Measurements from ENCODE around the gene HERPUD2. TPM values are rescaled to one million over a fixed set of nuclear protein-coding genes. Genes with fewer than 3 reads are reported as not detected.

The HERPUD2 gene
- total RNA-seq, 4 donors from 2014 or later, result 35.2 to 59.8 (median 44.3) TPM

DNA sequence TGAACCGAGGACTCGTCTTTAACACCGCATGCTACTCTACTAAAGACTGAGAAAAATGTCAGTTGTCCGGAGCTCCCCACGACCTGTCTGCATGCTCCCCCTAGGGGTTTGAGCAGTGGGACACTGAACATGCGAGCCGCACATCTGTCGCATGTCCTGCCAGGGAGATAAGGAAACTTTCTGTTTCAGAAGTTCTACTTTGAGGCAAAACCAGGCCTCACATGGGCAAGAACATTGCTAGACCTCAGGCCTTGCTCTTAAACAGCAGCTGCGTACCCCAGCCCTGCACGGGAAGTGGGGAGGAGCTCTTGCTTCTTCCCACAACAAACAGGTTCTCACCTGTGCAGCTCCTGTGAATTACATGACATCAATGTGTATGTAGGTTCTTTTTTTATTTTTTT lies 30.3 kb upstream of the HERPUD2 start:
- Histone ChIP-seq H3K36me3 (no peaks in the 10 kb centered on the region), H3K27ac (no peak overlapping the region), H3K4me3 (no peak overlapping the region), H3K27me3 (no peaks in the 10 kb centered on the region), H3K9me3 (no peaks in the 10 kb centered on the region), H3K4me1 (no peaks in the 10 kb centered on the region)
- no peak for TF ChIP-seq EP300 (IDR thresholded peaks at IDR 0.05)
- TF ChIP-seq, protein P1, sequence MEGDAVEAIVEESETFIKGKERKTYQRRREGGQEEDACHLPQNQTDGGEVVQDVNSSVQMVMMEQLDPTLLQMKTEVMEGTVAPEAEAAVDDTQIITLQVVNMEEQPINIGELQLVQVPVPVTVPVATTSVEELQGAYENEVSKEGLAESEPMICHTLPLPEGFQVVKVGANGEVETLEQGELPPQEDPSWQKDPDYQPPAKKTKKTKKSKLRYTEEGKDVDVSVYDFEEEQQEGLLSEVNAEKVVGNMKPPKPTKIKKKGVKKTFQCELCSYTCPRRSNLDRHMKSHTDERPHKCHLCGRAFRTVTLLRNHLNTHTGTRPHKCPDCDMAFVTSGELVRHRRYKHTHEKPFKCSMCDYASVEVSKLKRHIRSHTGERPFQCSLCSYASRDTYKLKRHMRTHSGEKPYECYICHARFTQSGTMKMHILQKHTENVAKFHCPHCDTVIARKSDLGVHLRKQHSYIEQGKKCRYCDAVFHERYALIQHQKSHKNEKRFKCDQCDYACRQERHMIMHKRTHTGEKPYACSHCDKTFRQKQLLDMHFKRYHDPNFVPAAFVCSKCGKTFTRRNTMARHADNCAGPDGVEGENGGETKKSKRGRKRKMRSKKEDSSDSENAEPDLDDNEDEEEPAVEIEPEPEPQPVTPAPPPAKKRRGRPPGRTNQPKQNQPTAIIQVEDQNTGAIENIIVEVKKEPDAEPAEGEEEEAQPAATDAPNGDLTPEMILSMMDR (IDR thresholded peaks at IDR 0.05), result no peak
- no peak for TF ChIP-seq POLR2A (IDR thresholded peaks at IDR 0.05)
- no peak for TF ChIP-seq POLR2AphosphoS5 (IDR thresholded peaks at IDR 0.05)
- no peak for DNase-seq (ENCODE audit: low spot score in 2 of 2)
- WGBS, result 98% methylated on average over 10 of the region's 10 CpGs

DNA sequence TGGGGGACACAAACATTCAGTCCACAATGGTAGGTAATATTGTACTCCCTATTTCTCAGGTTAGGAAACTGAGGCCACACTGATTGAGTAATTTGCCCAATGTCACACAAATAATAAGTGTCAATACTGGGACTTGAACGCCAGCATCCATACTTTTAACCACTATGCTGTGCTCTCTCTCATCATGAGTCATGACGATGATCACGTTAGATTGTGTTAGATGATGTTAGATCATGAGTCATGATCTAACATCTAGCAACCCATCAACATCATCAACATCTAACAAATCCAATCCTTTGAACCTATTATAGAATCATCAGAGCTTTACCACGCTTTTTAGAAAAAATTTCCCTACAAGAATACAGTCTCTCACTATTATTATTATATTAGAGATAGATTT lies 28.1 kb upstream of the HERPUD2 start:
- 80% methylated on average over 4 of the region's 4 CpGs for WGBS

DNA sequence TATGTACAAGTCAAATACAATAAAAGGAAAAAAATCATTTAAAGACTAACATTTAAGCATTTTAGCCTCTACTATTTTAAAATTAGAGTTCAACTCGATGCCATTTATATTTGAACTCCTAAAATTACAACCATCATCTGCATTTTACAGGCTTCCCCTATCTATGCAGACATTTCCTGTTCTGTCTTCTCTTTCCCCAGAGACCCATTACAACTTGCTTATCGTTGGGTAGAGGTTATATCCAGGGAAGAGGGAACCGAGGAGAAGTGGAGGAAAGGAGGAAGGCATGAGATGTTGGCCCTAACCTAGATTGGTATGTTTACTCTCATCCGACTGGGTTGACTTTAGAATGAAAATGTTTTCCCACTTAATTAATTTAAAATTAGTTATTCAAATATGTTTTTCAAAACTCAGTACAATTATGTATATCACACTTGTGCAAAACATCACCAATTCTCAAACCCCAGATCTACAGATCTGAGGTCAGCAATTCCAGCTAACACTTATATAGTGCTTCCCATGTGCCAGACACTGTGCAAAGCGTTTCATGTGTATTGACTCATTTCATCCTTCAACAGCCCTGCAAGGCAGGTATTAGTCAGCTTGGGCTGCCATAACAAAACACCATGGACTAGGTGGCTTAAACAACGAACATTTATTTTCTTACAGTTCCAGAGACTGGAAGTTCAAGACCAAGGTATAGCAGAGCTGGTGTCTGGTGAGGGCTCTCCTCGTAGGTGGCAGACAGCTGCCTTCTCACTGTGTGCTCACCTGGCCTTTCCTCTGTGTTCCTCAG lies 27.3 kb upstream of the HERPUD2 start:
- Histone ChIP-seq H3K27me3 (no peaks in the 10 kb centered on the region), H3K36me3 (no peaks in the 10 kb centered on the region), H3K9me3 (no peaks in the 10 kb centered on the region), H3K27ac (no peak overlapping the region), H3K4me1 (no peaks in the 10 kb centered on the region), H3K4me3 (no peak overlapping the region)
- TF ChIP-seq POLR2A (IDR thresholded peaks at IDR 0.05), result no peak
- TF ChIP-seq, protein P1 (IDR thresholded peaks at IDR 0.05), result no peak
- no peak for TF ChIP-seq EP300 (IDR thresholded peaks at IDR 0.05)
- TF ChIP-seq POLR2AphosphoS5 (IDR thresholded peaks at IDR 0.05), result no peak
- DNase-seq (ENCODE audit: low spot score in 2 of 2), result no peak
- WGBS, result 69% methylated on average over 7 of the region's 7 CpGs

More for the DNA sequence above, 28.1 kb upstream of the HERPUD2 start:
- Histone ChIP-seq H3K9me3 (no peaks in the 10 kb centered on the region), H3K27me3 (no peaks in the 10 kb centered on the region), H3K36me3 (no peaks in the 10 kb centered on the region), H3K4me3 (no peak overlapping the region), H3K27ac (no peak overlapping the region), H3K4me1 (no peaks in the 10 kb centered on the region)
- TF ChIP-seq, protein P1 (IDR thresholded peaks at IDR 0.05), result no peak
- TF ChIP-seq POLR2A (IDR thresholded peaks at IDR 0.05) (no peak), POLR2AphosphoS5 (IDR thresholded peaks at IDR 0.05) (no peak), EP300 (IDR thresholded peaks at IDR 0.05) (no peak)
- DNase-seq (ENCODE audit: low spot score in 2 of 2), result no peak

DNA sequence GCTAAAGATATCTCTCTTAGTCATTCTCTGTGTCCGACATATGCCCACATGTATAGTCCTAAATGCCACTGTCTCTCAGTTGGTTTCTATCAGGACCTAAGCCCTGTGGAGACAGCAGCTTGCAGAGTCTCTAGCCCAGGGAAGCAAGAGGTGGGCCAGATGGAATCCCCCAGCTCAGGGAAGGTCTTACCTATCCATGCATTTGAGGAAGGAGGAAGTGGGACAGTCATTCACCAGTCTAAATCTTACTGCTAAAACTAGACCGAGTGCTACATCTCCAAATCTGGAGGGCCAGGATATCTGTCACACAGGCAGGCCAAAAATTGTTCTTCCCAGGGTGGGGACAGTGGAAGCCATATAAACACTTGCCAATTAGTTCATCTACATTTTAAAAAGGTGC lies 26.4 kb upstream of the HERPUD2 start:
- H3K27ac ChIP-seq, result no peak overlapping the region
- TF ChIP-seq EP300 (IDR thresholded peaks at IDR 0.05) (no peak), POLR2A (IDR thresholded peaks at IDR 0.05) (no peak), POLR2AphosphoS5 (IDR thresholded peaks at IDR 0.05) (no peak)
- TF ChIP-seq, protein P1 (IDR thresholded peaks at IDR 0.05), result no peak
- DNase-seq (ENCODE audit: low spot score in 2 of 2), result no peak
- H3K4me3 ChIP-seq, result no peak overlapping the region
- no peaks in the 10 kb centered on the region for H3K36me3 ChIP-seq
- WGBS, result 92% methylated on average over 2 of the region's 2 CpGs
- H3K27me3 ChIP-seq, result no peaks in the 10 kb centered on the region
- no peaks in the 10 kb centered on the region for H3K9me3 ChIP-seq
- H3K4me1 ChIP-seq, result peaks cover 4% of the 10 kb centered on the region

DNA sequence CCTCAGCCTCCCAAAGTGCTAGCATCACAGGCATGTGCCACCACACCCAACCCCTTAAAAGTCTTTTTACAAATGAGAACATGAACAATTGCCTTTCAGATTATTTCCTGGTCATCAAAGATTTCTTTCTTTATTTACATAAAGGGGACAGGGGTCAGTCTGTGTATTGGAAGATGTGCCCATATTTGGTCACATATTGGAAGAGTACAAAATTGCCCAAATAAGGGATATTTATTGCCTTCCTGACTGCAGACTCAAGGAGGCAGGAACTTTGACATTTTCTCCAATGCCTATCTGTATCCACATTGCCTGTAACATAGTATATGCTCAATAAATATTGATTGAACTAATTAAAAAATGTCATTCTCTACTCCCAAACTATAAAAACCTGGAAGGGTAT lies 25.9 kb upstream of the HERPUD2 start:
- Histone ChIP-seq H3K27ac (no peak overlapping the region), H3K4me3 (no peak overlapping the region), H3K27me3 (no peaks in the 10 kb centered on the region), H3K36me3 (no peaks in the 10 kb centered on the region), H3K4me1 (peaks cover 4% of the 10 kb centered on the region), H3K9me3 (no peaks in the 10 kb centered on the region)
- DNase-seq (ENCODE audit: low spot score in 2 of 2), result no peak
- TF ChIP-seq, protein P1 (IDR thresholded peaks at IDR 0.05), result no peak
- TF ChIP-seq EP300 (IDR thresholded peaks at IDR 0.05), result no peak
- no peak for TF ChIP-seq POLR2A (IDR thresholded peaks at IDR 0.05)
- no peak for TF ChIP-seq POLR2AphosphoS5 (IDR thresholded peaks at IDR 0.05)

Data from suprapubic skin (tissue), 4 donors.